MM.1S (cell line): ENCODE results near the gene ZKSCAN1.

Experiments used
- DNase-seq: peaks from one replicate; pipeline ENCODE4 v3.0.0-alpha.2; 2015
- H2AFZ ChIP-seq: fragments of 300-600 bp; sonication (generic); 2 replicates; pipeline ENCODE4 v1.6.0; 2016; ENCODE audit warnings: antibody characterized with exemption, low read length
- H3F3A ChIP-seq: fragments of 300-600 bp; sonication (generic); 2 replicates; pipeline ENCODE4 v1.6.1; 2016; ENCODE audit warnings: mild to moderate bottlenecking, antibody characterized with exemption, low read length, moderate library complexity, mixed read lengths; ENCODE audit not compliant: insufficient read depth
- H3K27ac ChIP-seq: fragments of 300-600 bp; sonication (generic); 2 replicates; pipeline ENCODE4 v1.5.1; 2016; ENCODE audit warnings: mild to moderate bottlenecking, low read length
- H3K27me3 ChIP-seq: fragments of 300-600 bp; sonication (generic); replicated peaks from 2 replicates; pipeline ENCODE4 v1.6.0; 2016; ENCODE audit warnings: low read length; ENCODE audit not compliant: insufficient read depth
- H3K36me3 ChIP-seq: fragments of 300-600 bp; sonication (generic); replicated peaks from 2 replicates; pipeline ENCODE4 v1.6.1; 2016; ENCODE audit warnings: mild to moderate bottlenecking, low read length, mixed read lengths; ENCODE audit not compliant: insufficient read depth
- H3K4me1 ChIP-seq: fragments of 300-600 bp; sonication (generic); 2 replicates; pipeline ENCODE4 v1.6.1; 2016; ENCODE audit warnings: low read length, mixed read lengths
- H3K4me2 ChIP-seq: fragments of 300-600 bp; sonication (generic); 2 replicates; pipeline ENCODE4 v1.6.0; 2016; ENCODE audit warnings: low read depth, low read length
- H3K4me3 ChIP-seq: fragments of 300-600 bp; sonication (generic); 2 replicates; pipeline ENCODE4 v1.5.1; 2016; ENCODE audit warnings: low read length, mixed read lengths
- H3K79me2 ChIP-seq: fragments of 300-600 bp; sonication (generic); 2 replicates; pipeline ENCODE4 v1.6.1; 2016; ENCODE audit warnings: mixed run types, low read length, mixed read lengths
- H3K9ac ChIP-seq: fragments of 300-600 bp; sonication (generic); 2 replicates; pipeline ENCODE4 v1.6.1; 2016; ENCODE audit warnings: low read length, mixed read lengths
- H3K9me2 ChIP-seq: fragments of 300-600 bp; sonication (generic); replicated peaks from 2 replicates; pipeline ENCODE4 v1.6.1; 2016; ENCODE audit warnings: mild to moderate bottlenecking, low read length, mixed read lengths; ENCODE audit not compliant: insufficient read depth
- H3K9me3 ChIP-seq: fragments of 300-600 bp; sonication (generic); replicated peaks from 2 replicates; pipeline ENCODE4 v1.6.1; 2016; ENCODE audit warnings: mild to moderate bottlenecking, low read length, mixed read lengths; ENCODE audit not compliant: insufficient read depth
- H4K20me1 ChIP-seq: fragments of 300-600 bp; sonication (generic); 2 replicates; pipeline ENCODE4 v1.6.1; 2016; ENCODE audit warnings: mild to moderate bottlenecking, low read length, moderate library complexity, mixed read lengths; ENCODE audit not compliant: insufficient read depth
- CTCF ChIP-seq: fragments of 300-600 bp; sonication (generic); IDR thresholded peaks from 2 replicates; pipeline ENCODE4 v1.5.1; 2016; ENCODE audit warnings: antibody characterized with exemption, low read length, mixed read lengths
- EZH2 ChIP-seq: fragments of 300-600 bp; sonication (generic); optimal IDR thresholded peaks from 2 replicates; pipeline ENCODE3; 2017; ENCODE audit warnings: low read depth, mild to moderate bottlenecking, antibody characterized with exemption, low read length, mixed read lengths
- EZH2phosphoT487 ChIP-seq: fragments of 300-600 bp; sonication (generic); IDR thresholded peaks from 2 replicates; pipeline ENCODE4 v1.6.1; 2018; ENCODE audit warnings: antibody characterized with exemption, low read length

ZKSCAN1 gene

GRCh38 chr7:100074841-100075240, 59.4 kb downstream of the ZKSCAN1 start:
- Histone ChIP-seq H3K4me2 (no peak overlapping the region), H3F3A (peaks cover 3% of the 10 kb centered on the region; the same call in 1 of the 2 replicates), H3K27ac (no peak overlapping the region), H4K20me1 (no peaks in the 10 kb centered on the region), H2AFZ (no peak overlapping the region), H3K27me3 (no peaks in the 10 kb centered on the region), H3K9me3 (no peaks in the 10 kb centered on the region; the same call in 1 of the 2 replicates), H3K79me2 (peaks cover 30% of the 10 kb centered on the region), H3K4me1 (no peaks in the 10 kb centered on the region), H3K9me2 (no peaks in the 10 kb centered on the region), H3K4me3 (no peak overlapping the region), H3K36me3 (peaks cover 63% of the 10 kb centered on the region), H3K9ac (no peak overlapping the region)
- DNase-seq, result no peak
- no peak for TF ChIP-seq CTCF
- no peak for TF ChIP-seq EZH2

GRCh38 chr7:100075418-100075817, 60.0 kb downstream of the ZKSCAN1 start:
- Histone ChIP-seq H4K20me1 (no peaks in the 10 kb centered on the region), H3K79me2 (peaks cover 36% of the 10 kb centered on the region), H3K9me3 (no peaks in the 10 kb centered on the region; the same call in 1 of the 2 replicates)

GRCh38 chr7:100077205-100077604, 61.8 kb downstream of the ZKSCAN1 start:
- H3K27ac ChIP-seq, result no peak overlapping the region
- H3K4me3 ChIP-seq, result no peak overlapping the region
- peaks cover 8% of the 10 kb centered on the region for H3F3A ChIP-seq
- H4K20me1 ChIP-seq, result no peaks in the 10 kb centered on the region
- H3K79me2 ChIP-seq, result peaks cover 48% of the 10 kb centered on the region
- TF ChIP-seq CTCF (no peak), EZH2phosphoT487 (no peak), EZH2 (no peak)
- DNase-seq, result no peak
- no peaks in the 10 kb centered on the region for H3K9me3 ChIP-seq
- H3K9me2 ChIP-seq, result no peaks in the 10 kb centered on the region
- H3K9ac ChIP-seq, result no peak overlapping the region
- no peak overlapping the region for H2AFZ ChIP-seq
- H3K36me3 ChIP-seq, result peaks cover 42% of the 10 kb centered on the region
- no peak overlapping the region for H3K4me2 ChIP-seq
- peaks cover 6% of the 10 kb centered on the region; the same call in 1 of the 2 replicates for H3K4me1 ChIP-seq
- H3K27me3 ChIP-seq, result no peaks in the 10 kb centered on the region

More at GRCh38 chr7:100075418-100075817, 60.0 kb downstream of the ZKSCAN1 start:
- no peak overlapping the region for H3K4me2 ChIP-seq
- H3K9ac ChIP-seq, result no peak overlapping the region
- no peaks in the 10 kb centered on the region for H3K27me3 ChIP-seq
- no peak overlapping the region for H2AFZ ChIP-seq
- H3K4me3 ChIP-seq, result no peak overlapping the region
- peaks cover 3% of the 10 kb centered on the region; the same call in 1 of the 2 replicates for H3F3A ChIP-seq
- DNase-seq, result no peak
- TF ChIP-seq EZH2phosphoT487, result no peak
- TF ChIP-seq CTCF, result no peak
- TF ChIP-seq EZH2, result no peak
- H3K9me2 ChIP-seq, result no peaks in the 10 kb centered on the region
- peaks cover 60% of the 10 kb centered on the region for H3K36me3 ChIP-seq
- H3K27ac ChIP-seq, result no peak overlapping the region
- H3K4me1 ChIP-seq, result peaks cover 5% of the 10 kb centered on the region; the same call in 1 of the 2 replicates
